Uterus (tissue), 2 donors: ENCODE data around the gene RAVER2.

Source experiments
- CTCF ChIP-seq, 4 experiments: fragments of 200-600 bp in 2 of 4; fragments of 450-650 bp in 2 of 4; sonication (generic) in 2 of 4; IDR thresholded peaks; one replicate each; pipeline ENCODE4 v1.5.1; 2016 to 2019; ENCODE audit warnings: antibody characterized with exemption in 4 of 4, mild to moderate bottlenecking in 2 of 4, moderate library complexity in 1 of 4
- POLR2A ChIP-seq, 2 donors: fragments of 450-650 bp; IDR thresholded peaks; one replicate each; pipeline ENCODE4 v1.6.1; 2016; ENCODE audit warnings: antibody characterized with exemption in 2 of 2, mild to moderate bottlenecking in 1 of 2, moderate library complexity in 1 of 2

- TF ChIP-seq CTCF (IDR thresholded peaks at IDR 0.05) (no peak), POLR2A (IDR thresholded peaks at IDR 0.05) (no peak)
These were observed 132.7 kb downstream of the RAVER2 start for GRCh38 chr1:64877598-64877997.
